PC-3 (cell line): ENCODE data around the gene PLXND1.

ENCODE experiments used
- CTCF ChIP-seq: fragments of 300-600 bp; sonication (generic); conservative IDR thresholded peaks from 2 replicates; pipeline ENCODE4 v1.5.1; 2017; ENCODE audit warnings: antibody characterized with exemption, low read depth, mild to moderate bottlenecking, low read length
- EZH2phosphoT487 ChIP-seq: fragments of 300-600 bp; sonication (generic); IDR thresholded peaks from 2 replicates; pipeline ENCODE4 v1.6.1; 2018; ENCODE audit warnings: mild to moderate bottlenecking, antibody characterized with exemption, low read length, borderline replicate concordance

DNA sequence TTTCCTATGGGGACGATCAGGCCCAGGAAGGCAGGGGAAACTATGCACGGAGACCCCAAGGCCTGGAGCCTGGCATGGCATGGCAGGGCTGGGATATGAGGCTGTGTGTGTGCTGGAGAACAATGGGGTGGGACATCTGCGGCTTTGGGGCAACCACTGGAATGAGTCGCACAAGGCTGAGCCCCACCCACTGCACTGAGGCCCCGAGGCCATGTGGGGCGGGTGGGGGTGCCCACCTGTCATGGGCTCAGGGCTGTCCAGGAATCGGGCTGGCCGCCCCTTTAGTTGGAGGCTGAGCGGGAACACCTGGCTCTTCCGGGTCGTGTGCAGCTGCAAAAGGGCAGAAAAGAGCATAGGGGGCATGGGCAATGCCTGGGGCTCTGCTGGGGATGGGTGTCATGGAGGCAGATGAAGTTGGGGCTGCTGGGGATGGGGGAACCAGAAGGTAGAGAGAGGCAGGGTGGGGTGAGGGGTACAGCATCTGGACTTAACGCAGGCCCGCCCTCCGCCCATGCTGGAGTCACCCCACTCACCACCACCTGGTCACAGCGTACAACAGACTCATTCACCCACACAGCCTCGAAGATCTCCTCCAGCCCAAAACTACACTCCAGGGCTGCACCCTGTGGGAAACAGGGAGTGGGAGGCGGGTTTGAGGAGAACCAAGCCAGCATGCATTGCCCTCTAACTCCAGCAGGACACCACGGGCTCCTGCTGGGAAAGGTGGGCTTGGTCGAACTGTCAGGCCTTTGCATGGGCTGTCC, 31.1 kb downstream of the PLXND1 start:
- TF ChIP-seq EZH2phosphoT487 (no peak), CTCF (no peak)
